GM23338 (cell line): Measurements from ENCODE around the gene VEZT. TPM values are rescaled to one million over a fixed set of nuclear protein-coding genes. Genes with fewer than 3 reads are reported as not detected.

Experiments
- ATAC-seq: fragments of 200-7000 bp; cut with Tn5 transposase; 3 replicates; pipeline ENCODE4 v1.9.1; 2020
- DNase-seq: peaks from one replicate; pipeline ENCODE4 v3.0.0-alpha.2; 2015; ENCODE audit warnings: low spot score
- H2AFZ ChIP-seq: fragments of 200-600 bp; sonication (generic); 2 replicates; pipeline ENCODE4 v1.8.0; 2016; ENCODE audit warnings: antibody characterized with exemption, mild to moderate bottlenecking, moderate library complexity
- H3F3A ChIP-seq: fragments of 200-600 bp; sonication (generic); replicated peaks from 2 replicates; pipeline ENCODE4 v1.8.0; 2017; ENCODE audit warnings: antibody characterized with exemption, mixed run types, low read depth
- H3K27ac ChIP-seq: fragments of 200-600 bp; sonication (generic); 2 replicates; pipeline ENCODE4 v1.6.1; 2016; ENCODE audit warnings: low read depth
- H3K27me3 ChIP-seq: fragments of 200-600 bp; sonication (generic); 2 replicates; pipeline ENCODE4 v1.8.0; 2016; ENCODE audit warnings: mild to moderate bottlenecking, mixed run types, moderate library complexity; ENCODE audit not compliant: insufficient read depth
- H3K36me3 ChIP-seq: fragments of 200-600 bp; sonication (generic); 2 replicates; pipeline ENCODE4 v1.8.0; 2016; ENCODE audit warnings: mild to moderate bottlenecking; ENCODE audit not compliant: insufficient read depth
- H3K4me1 ChIP-seq: fragments of 200-600 bp; sonication (generic); 2 replicates; pipeline ENCODE4 v1.8.0; 2016; ENCODE audit warnings: mild to moderate bottlenecking, moderate library complexity; ENCODE audit not compliant: insufficient read depth
- H3K4me2 ChIP-seq: fragments of 200-600 bp; sonication (generic); 2 replicates; pipeline ENCODE4 v1.7.1; 2017; ENCODE audit warnings: mixed run types
- H3K4me3 ChIP-seq: fragments of 200-600 bp; sonication (generic); 2 replicates; pipeline ENCODE4 v1.6.1; 2016; ENCODE audit warnings: mixed run types
- H3K79me2 ChIP-seq: fragments of 200-600 bp; sonication (generic); replicated peaks from 2 replicates; pipeline ENCODE4 v1.8.0; 2017; ENCODE audit warnings: mild to moderate bottlenecking; ENCODE audit not compliant: insufficient read depth
- H3K9me2 ChIP-seq: fragments of 200-600 bp; sonication (generic); 2 replicates; pipeline ENCODE4 v1.8.0; 2017; ENCODE audit not compliant: insufficient read depth
- H4K20me1 ChIP-seq: fragments of 200-600 bp; sonication (generic); replicated peaks from 2 replicates; pipeline ENCODE4 v1.8.0; 2017; ENCODE audit warnings: mild to moderate bottlenecking; ENCODE audit not compliant: insufficient read depth
- H3K27ac Mint-ChIP-seq: 2 replicates; pipeline ENCODE4 v1.8.0; 2020; ENCODE audit warnings: inconsistent platforms, mild to moderate bottlenecking, moderate library complexity, mixed read lengths
- H3K27me3 Mint-ChIP-seq: 3 replicates; pipeline ENCODE4 v1.8.0; 2022; ENCODE audit warnings: low read depth, mild to moderate bottlenecking, moderate library complexity, mixed read lengths, inconsistent platforms; ENCODE audit not compliant: insufficient read depth, poor library complexity
- H3K36me3 Mint-ChIP-seq: 3 replicates; pipeline ENCODE4 v1.8.0; 2021; ENCODE audit warnings: low read depth, mild to moderate bottlenecking, inconsistent platforms, moderate library complexity, mixed read lengths
- H3K4me1 Mint-ChIP-seq: 3 replicates; pipeline ENCODE4 v1.8.0; 2020; ENCODE audit warnings: mild to moderate bottlenecking, inconsistent platforms, mixed read lengths
- H3K4me3 Mint-ChIP-seq: 3 replicates; pipeline ENCODE4 v1.8.0; 2021; ENCODE audit warnings: moderate library complexity, mild to moderate bottlenecking, inconsistent platforms, mixed read lengths
- H3K9me3 Mint-ChIP-seq: 3 replicates; pipeline ENCODE4 v1.8.0; 2020; ENCODE audit warnings: moderate library complexity, mild to moderate bottlenecking, inconsistent platforms, mixed read lengths
- NANOG ChIP-seq: IDR thresholded peaks from 2 replicates; pipeline ENCODE4 v1.6.1; 2016; ENCODE audit warnings: antibody characterized with exemption, borderline replicate concordance
- REST ChIP-seq: IDR thresholded peaks from one replicate; pipeline ENCODE4 v1.6.1; 2018; ENCODE audit warnings: antibody characterized with exemption; ENCODE audit not compliant: unreplicated experiment
- ZNF114 ChIP-seq: fragments of 250-450 bp; sonication (Bioruptor Pico); IDR thresholded peaks from 2 replicates; pipeline ENCODE4 v1.5.0; 2020; ENCODE audit warnings: mild to moderate bottlenecking, moderate library complexity
- ZNF331 ChIP-seq: fragments of 250-450 bp; sonication (Bioruptor Pico); IDR thresholded peaks from 2 replicates; pipeline ENCODE4 v1.5.0; 2020; ENCODE audit warnings: low read depth, mild to moderate bottlenecking, moderate library complexity
- ZNF462 ChIP-seq: fragments of 250-450 bp; sonication (Bioruptor Pico); IDR thresholded peaks from 2 replicates; pipeline ENCODE4 v1.5.0; 2020; ENCODE audit warnings: mild to moderate bottlenecking, moderate library complexity
- polyA plus RNA-seq: library from polyadenylated mRNA; unstranded; fragments of >200 nt; fragmentation: Nextera tagmentation; extraction: Ambion mirVana; gene quantifications from 2 replicates; pipeline ENCODE4 v1.2.1, GENCODE V29; 2016
- total RNA-seq: library from RNA; depleted of rRNA; stranded (reverse); fragments of >200 nt; shearing (Covaris generic); gene quantifications from 2 replicates; pipeline ENCODE4 v1.2.3, GENCODE V29; 2014
- TF ChIP-seq, protein P1 (sequence below), 2 experiments: fragments of 200-600 bp in 1 of 2; sonication (generic) in 1 of 2; conservative IDR thresholded peaks; 2 replicates each; pipeline versions ENCODE4 v1.5.1 to v1.6.1; 2016 to 2017; ENCODE audit warnings: antibody characterized with exemption in 2 of 2, low read depth in 2 of 2, mild to moderate bottlenecking in 2 of 2, moderate library complexity in 1 of 2

VEZT gene
- total and polyA plus RNA-seq, 2 experiments from 2014 or later: 34.2 to 51.5 TPM

GRCh38 chr12:95300286-95300685 is 82.7 kb downstream of the VEZT start:
- H3K36me3 Mint-ChIP-seq: peaks cover 26% of the 10 kb centered on the region; the same call in 2 of the 3 replicates
- H3K27ac Mint-ChIP-seq: no peak overlapping the region; the same call in 1 of the 2 replicates
- H3K36me3 ChIP-seq: no peaks in the 10 kb centered on the region; the same call in 1 of the 2 replicates

DNA sequence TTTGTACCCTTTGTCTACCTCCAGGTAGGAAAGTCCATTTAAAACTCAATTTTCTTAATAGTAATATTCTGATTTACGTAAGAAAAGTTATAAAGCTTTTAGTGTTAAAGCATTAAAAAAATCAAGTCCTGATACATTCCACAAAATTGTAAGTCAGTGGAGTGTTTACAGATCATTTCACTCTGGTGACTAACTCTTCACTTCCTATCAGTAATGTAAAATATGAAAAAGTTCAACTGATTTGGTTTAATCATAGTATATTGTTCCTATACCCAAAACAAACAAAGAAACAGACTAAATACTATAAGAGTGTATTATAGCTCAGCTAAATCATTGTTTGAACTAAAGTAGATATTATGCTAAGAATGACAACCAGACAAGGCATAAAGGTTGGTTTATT is 85.9 kb downstream of the VEZT start:
- Mint-ChIP-seq H3K4me3 (no peak overlapping the region), H3K4me1 (peaks cover 12% of the 10 kb centered on the region; the same call in 2 of the 3 replicates), H3K36me3 (peaks cover 16% of the 10 kb centered on the region; the same call in 2 of the 3 replicates), H3K27ac (no peak overlapping the region), H3K9me3 (no peaks in the 10 kb centered on the region), H3K27me3 (no peaks in the 10 kb centered on the region)
- Histone ChIP-seq H3K4me2 (no peak overlapping the region), H3K27me3 (no peaks in the 10 kb centered on the region), H3K36me3 (no peaks in the 10 kb centered on the region; the same call in 1 of the 2 replicates), H3K4me3 (no peak overlapping the region), H3K79me2 (no peaks in the 10 kb centered on the region), H3K4me1 (no peaks in the 10 kb centered on the region), H4K20me1 (no peaks in the 10 kb centered on the region), H3K9me2 (no peaks in the 10 kb centered on the region), H3F3A (no peaks in the 10 kb centered on the region), H2AFZ (no peak overlapping the region), H3K27ac (no peak overlapping the region)
- no peak for ATAC-seq
- no peak for DNase-seq
- no peak for TF ChIP-seq REST
- no peak for TF ChIP-seq NANOG
- no peak for TF ChIP-seq ZNF114 (CRISPR knock-in tag)
- TF ChIP-seq, protein P1, sequence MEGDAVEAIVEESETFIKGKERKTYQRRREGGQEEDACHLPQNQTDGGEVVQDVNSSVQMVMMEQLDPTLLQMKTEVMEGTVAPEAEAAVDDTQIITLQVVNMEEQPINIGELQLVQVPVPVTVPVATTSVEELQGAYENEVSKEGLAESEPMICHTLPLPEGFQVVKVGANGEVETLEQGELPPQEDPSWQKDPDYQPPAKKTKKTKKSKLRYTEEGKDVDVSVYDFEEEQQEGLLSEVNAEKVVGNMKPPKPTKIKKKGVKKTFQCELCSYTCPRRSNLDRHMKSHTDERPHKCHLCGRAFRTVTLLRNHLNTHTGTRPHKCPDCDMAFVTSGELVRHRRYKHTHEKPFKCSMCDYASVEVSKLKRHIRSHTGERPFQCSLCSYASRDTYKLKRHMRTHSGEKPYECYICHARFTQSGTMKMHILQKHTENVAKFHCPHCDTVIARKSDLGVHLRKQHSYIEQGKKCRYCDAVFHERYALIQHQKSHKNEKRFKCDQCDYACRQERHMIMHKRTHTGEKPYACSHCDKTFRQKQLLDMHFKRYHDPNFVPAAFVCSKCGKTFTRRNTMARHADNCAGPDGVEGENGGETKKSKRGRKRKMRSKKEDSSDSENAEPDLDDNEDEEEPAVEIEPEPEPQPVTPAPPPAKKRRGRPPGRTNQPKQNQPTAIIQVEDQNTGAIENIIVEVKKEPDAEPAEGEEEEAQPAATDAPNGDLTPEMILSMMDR (conservative IDR thresholded peaks at IDR 0.05; ENCODE audit: low read depth in 2 of 2): no peak
- TF ChIP-seq ZNF462 (CRISPR knock-in tag): no peak

More at GRCh38 chr12:95300286-95300685, 82.7 kb downstream of the VEZT start:
- H3K9me2 ChIP-seq: no peaks in the 10 kb centered on the region
- H3K27me3 Mint-ChIP-seq: no peaks in the 10 kb centered on the region
- no peak overlapping the region for H2AFZ ChIP-seq
- no peaks in the 10 kb centered on the region for H3K4me1 ChIP-seq
- no peaks in the 10 kb centered on the region for H3K79me2 ChIP-seq
- DNase-seq (no peak), ATAC-seq (no peak)
- no peaks in the 10 kb centered on the region for H4K20me1 ChIP-seq
- H3K27ac ChIP-seq: no peak overlapping the region
- no peak overlapping the region for H3K4me3 ChIP-seq
- no peaks in the 10 kb centered on the region for H3F3A ChIP-seq
- H3K27me3 ChIP-seq: no peaks in the 10 kb centered on the region
- H3K4me1 Mint-ChIP-seq: peaks cover 12% of the 10 kb centered on the region; the same call in 2 of the 3 replicates
- H3K4me3 Mint-ChIP-seq: no peak overlapping the region
- no peak overlapping the region for H3K4me2 ChIP-seq
- no peaks in the 10 kb centered on the region for H3K9me3 Mint-ChIP-seq
- TF ChIP-seq ZNF331 (CRISPR knock-in tag) (no peak), ZNF114 (CRISPR knock-in tag) (no peak)
- TF ChIP-seq, protein P1 (conservative IDR thresholded peaks at IDR 0.05; ENCODE audit: low read depth in 2 of 2): no peak
